HepG2 (cell line): Measurements from ENCODE around the gene BMPR2. TPM values are rescaled to one million over a fixed set of nuclear protein-coding genes. Genes with fewer than 3 reads are reported as not detected.

Source experiments
- AGO1 ChIP-seq: fragments of 200-400 bp; formaldehyde crosslinking; IDR thresholded peaks from 2 replicates; pipeline ENCODE4 v1.6.1; 2017; ENCODE audit warnings: mild to moderate bottlenecking, low read depth, low read length, moderate library complexity; ENCODE audit not compliant: poor library complexity, severe bottlenecking
- CCDC6 ChIP-seq: sonication (generic); formaldehyde crosslinking; IDR thresholded peaks from 2 replicates; pipeline ENCODE4 v1.8.1; 2022; ENCODE audit warnings: mild to moderate bottlenecking, missing genetic modification reagents, moderate library complexity
- EP300 ChIP-seq, 3 experiments: sonication (generic) in 1 of 3; formaldehyde crosslinking in 1 of 3; IDR thresholded peaks; 2 replicates each; pipeline versions ENCODE4 v1.5.1 to v1.6.1; 2011 to 2020; ENCODE audit warnings: low read depth in 2 of 3, low read length in 2 of 3, borderline replicate concordance in 1 of 3, improper control_type of control experiment in 1 of 3, mild to moderate bottlenecking in 1 of 3, missing genetic modification reagents in 1 of 3, moderate library complexity in 1 of 3
- HMGXB3 ChIP-seq: sonication (generic); formaldehyde crosslinking; IDR thresholded peaks from 2 replicates; pipeline ENCODE4 v1.4.0; 2020; ENCODE audit warnings: missing genetic modification reagents, borderline replicate concordance
- HNF4A ChIP-seq: sonication (generic); formaldehyde crosslinking; IDR thresholded peaks from 2 replicates; pipeline ENCODE4 v1.4.0; 2020; ENCODE audit warnings: missing genetic modification reagents
- JDP2 ChIP-seq: sonication (generic); formaldehyde crosslinking; IDR thresholded peaks from 2 replicates; pipeline ENCODE4 v1.8.1; 2022; ENCODE audit warnings: missing genetic modification reagents, borderline replicate concordance
- JUNB ChIP-seq: sonication (generic); formaldehyde crosslinking; IDR thresholded peaks from 2 replicates; pipeline ENCODE4 v1.8.0; 2022; ENCODE audit warnings: missing genetic modification reagents, mild to moderate bottlenecking, borderline replicate concordance
- ONECUT2 ChIP-seq: sonication (generic); formaldehyde crosslinking; IDR thresholded peaks from 2 replicates; pipeline ENCODE4 v1.4.0; 2020; ENCODE audit warnings: missing genetic modification reagents
- REXO4 ChIP-seq: sonication (generic); formaldehyde crosslinking; IDR thresholded peaks from 2 replicates; pipeline ENCODE4 v1.8.0; 2022; ENCODE audit warnings: missing genetic modification reagents, mild to moderate bottlenecking, borderline replicate concordance
- RFX1 ChIP-seq: fragments of 450-650 bp; IDR thresholded peaks from 2 replicates; pipeline ENCODE4 v1.6.1; 2017
- STAT5B ChIP-seq: sonication (generic); formaldehyde crosslinking; IDR thresholded peaks from 2 replicates; pipeline ENCODE4 v1.4.0; 2020; ENCODE audit warnings: missing genetic modification reagents
- TEAD2 ChIP-seq: sonication (generic); formaldehyde crosslinking; IDR thresholded peaks from 2 replicates; pipeline ENCODE4 v1.9.0; 2021; ENCODE audit warnings: missing genetic modification reagents
- TRAFD1 ChIP-seq: sonication (generic); formaldehyde crosslinking; IDR thresholded peaks from 2 replicates; pipeline ENCODE4 v1.5.1; 2020; ENCODE audit warnings: missing genetic modification reagents, mild to moderate bottlenecking, borderline replicate concordance
- ZBTB46 ChIP-seq: sonication (generic); formaldehyde crosslinking; IDR thresholded peaks from 2 replicates; pipeline ENCODE4 v1.4.0; 2020; ENCODE audit warnings: mild to moderate bottlenecking, missing genetic modification reagents, borderline replicate concordance
- ZNF382 ChIP-seq: sonication (generic); formaldehyde crosslinking; IDR thresholded peaks from 2 replicates; pipeline ENCODE4 v1.5.0; 2020; ENCODE audit warnings: missing genetic modification reagents, mild to moderate bottlenecking, borderline replicate concordance
- ZNF577 ChIP-seq: sonication (generic); formaldehyde crosslinking; IDR thresholded peaks from 2 replicates; pipeline ENCODE4 v1.4.0; 2020; ENCODE audit warnings: mild to moderate bottlenecking, low read depth, missing genetic modification reagents, borderline replicate concordance
- ZNF652 ChIP-seq: IDR thresholded peaks from 2 replicates; pipeline ENCODE4 v1.6.1; 2016; ENCODE audit warnings: low read depth, borderline replicate concordance
- polyA plus RNA-seq, 8 experiments: library from polyadenylated mRNA; depleted of rRNA in 3 of 8; stranded (reverse) in 7 of 8; unstranded in 1 of 8; fragments of >200 nt; fragmentation: Illumina TruSeq in 4 of 8; extraction: Trizol in 4 of 8; gene quantifications; 2 replicates each; pipeline versions ENCODE4 v1.2.1 to v1.2.3, GENCODE V29; 2011 to 2016; ENCODE audit warnings: low read depth in 4 of 8, missing spikeins in 1 of 8, mixed read lengths in 1 of 8; ENCODE audit not compliant: insufficient read depth in 1 of 8
- total RNA-seq, 5 experiments: library from RNA; depleted of rRNA; stranded (reverse); fragments of >200 nt; fragmentation: Illumina TruSeq; extraction: Trizol; gene quantifications; 2 replicates each; pipeline ENCODE4 v1.2.3, GENCODE V29; 2016; ENCODE audit warnings: low read depth in 1 of 5
- TF ChIP-seq, protein P1 (sequence below): sonication (generic); formaldehyde crosslinking; IDR thresholded peaks from 2 replicates; pipeline ENCODE4 v1.4.0; 2020; ENCODE audit warnings: mild to moderate bottlenecking, low read depth, missing genetic modification reagents

BMPR2 gene
- total and polyA plus RNA-seq, 2 of the 13 experiments (the other 11 are each of a cell fraction or from before 2014, with no cell fraction given): 5.5 to 10.3 TPM

DNA sequence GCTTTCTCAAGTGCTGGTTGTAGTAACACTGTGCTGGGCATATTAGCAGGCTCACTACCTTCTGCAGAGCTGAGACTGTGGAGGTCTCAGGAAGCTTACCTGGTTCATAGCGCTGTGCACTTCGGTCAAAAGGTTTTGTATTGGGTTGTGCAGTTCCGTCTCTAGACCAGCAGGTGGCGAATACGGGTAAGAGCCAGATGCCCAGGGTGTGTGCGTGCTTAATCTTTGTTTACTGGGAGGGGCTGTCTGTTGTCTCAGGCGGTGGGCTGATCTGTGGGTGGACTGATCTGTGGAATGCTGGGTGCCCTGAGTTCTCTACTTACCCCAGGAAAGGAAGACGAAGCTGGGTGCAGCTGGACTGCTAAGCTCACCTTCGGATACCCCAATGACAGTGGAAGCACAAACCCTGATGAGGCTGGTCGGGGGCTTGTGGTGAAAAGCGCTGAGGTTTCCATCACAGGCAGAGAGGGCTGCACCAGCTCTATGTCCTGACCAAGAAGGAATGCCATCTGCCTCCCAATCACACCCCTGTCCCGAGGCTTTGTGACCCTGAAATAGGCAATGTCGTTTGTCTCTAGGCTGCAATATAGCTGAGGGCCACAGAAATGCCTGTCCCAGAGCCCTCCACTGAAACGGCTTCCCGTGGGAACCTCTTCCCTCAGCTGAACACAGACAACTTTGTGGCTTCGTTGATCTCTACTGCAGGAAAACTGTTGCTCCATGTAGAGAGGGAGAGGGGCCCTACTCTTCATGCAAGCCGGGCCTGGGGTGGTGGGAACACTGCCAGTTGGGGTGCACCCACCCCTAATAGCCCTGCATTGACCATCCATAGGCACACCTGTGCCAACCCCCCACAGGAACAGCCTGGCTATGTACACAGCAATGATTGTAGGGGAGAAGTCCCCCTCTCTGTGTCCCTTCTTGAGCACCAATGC lies 212.8 kb downstream of the BMPR2 start (continued):
- TF ChIP-seq ZBTB46 (CRISPR knock-in tag) (no peak), RFX1 (no peak), TRAFD1 (CRISPR knock-in tag) (no peak; the same call in 1 of the 2 replicates), STAT5B (no peak), EP300 (IDR thresholded peaks at IDR 0.05; ENCODE audit: low read depth in 2 of 2, low read length in 2 of 2) (peak; percentile 43 to 44; a peak in 2 of 4 replicates), EP300 (CRISPR knock-in tag; IDR thresholded peaks at IDR 0.05; ENCODE audit: borderline replicate concordance) (peak; percentile 9; the same call in 1 of the 2 replicates), CCDC6 (CRISPR knock-in tag) (no peak), AGO1 (no peak), ZNF652 (CRISPR knock-in tag) (no peak), JDP2 (no peak), HMGXB3 (CRISPR knock-in tag) (no peak; the same call in 1 of the 2 replicates), JUNB (CRISPR knock-in tag) (no peak), REXO4 (no peak), ZNF577 (CRISPR knock-in tag) (no peak), TEAD2 (CRISPR knock-in tag) (no peak), ONECUT2 (CRISPR knock-in tag) (no peak), ZNF382 (CRISPR knock-in tag) (no peak), HNF4A (CRISPR knock-in tag) (peak; percentile 50)
- TF ChIP-seq, protein P1, sequence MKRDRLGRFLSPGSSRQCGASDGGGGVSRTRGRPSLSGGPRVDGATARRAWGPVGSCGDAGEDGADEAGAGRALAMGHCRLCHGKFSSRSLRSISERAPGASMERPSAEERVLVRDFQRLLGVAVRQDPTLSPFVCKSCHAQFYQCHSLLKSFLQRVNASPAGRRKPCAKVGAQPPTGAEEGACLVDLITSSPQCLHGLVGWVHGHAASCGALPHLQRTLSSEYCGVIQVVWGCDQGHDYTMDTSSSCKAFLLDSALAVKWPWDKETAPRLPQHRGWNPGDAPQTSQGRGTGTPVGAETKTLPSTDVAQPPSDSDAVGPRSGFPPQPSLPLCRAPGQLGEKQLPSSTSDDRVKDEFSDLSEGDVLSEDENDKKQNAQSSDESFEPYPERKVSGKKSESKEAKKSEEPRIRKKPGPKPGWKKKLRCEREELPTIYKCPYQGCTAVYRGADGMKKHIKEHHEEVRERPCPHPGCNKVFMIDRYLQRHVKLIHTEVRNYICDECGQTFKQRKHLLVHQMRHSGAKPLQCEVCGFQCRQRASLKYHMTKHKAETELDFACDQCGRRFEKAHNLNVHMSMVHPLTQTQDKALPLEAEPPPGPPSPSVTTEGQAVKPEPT (CRISPR knock-in tag): no peak
